Tibial artery (tissue), 4 donors: ENCODE data around the gene ANGPTL2.

Experiments
- DNase-seq, 2 donors: peaks; one replicate each; pipeline ENCODE4 v3.0.0-alpha.2; 2019
- H3K27ac ChIP-seq, 2 donors: fragments of 200-600 bp; sonication (generic) in 1 of 2; 1 replicate in 1 of 2; 2 replicates in 1 of 2; pipeline ENCODE4 v1.5.1; 2018 to 2019; ENCODE audit warnings: mild to moderate bottlenecking in 1 of 2
- H3K27me3 ChIP-seq, 2 donors: fragments of 200-600 bp; sonication (generic) in 1 of 2; one replicate each; pipeline versions ENCODE4 v1.5.1 to v1.6.0; 2016 to 2019
- H3K36me3 ChIP-seq, 3 donors: fragments of 200-600 bp; sonication (generic) in 2 of 3; one replicate each; pipeline ENCODE4 v1.5.1; 2016 to 2019; ENCODE audit warnings: mild to moderate bottlenecking in 2 of 3
- H3K4me1 ChIP-seq, 4 donors: fragments of 200-600 bp; sonication (generic) in 2 of 4; 1 replicate in 3 of 4; 2 replicates in 1 of 4; pipeline ENCODE4 v1.5.1; 2016 to 2019
- H3K4me3 ChIP-seq, 2 donors: fragments of 200-600 bp; sonication (generic) in 1 of 2; 1 replicate in 1 of 2; 2 replicates in 1 of 2; pipeline ENCODE4 v1.5.1; 2018 to 2019; ENCODE audit warnings: mild to moderate bottlenecking in 2 of 2
- H3K9me3 ChIP-seq, 3 donors: fragments of 200-600 bp; sonication (generic) in 1 of 3; one replicate each; pipeline ENCODE4 v1.5.1; 2016 to 2019
- CTCF ChIP-seq, 2 experiments: fragments of 200-600 bp in 1 of 2; fragments of 450-650 bp in 1 of 2; IDR thresholded peaks; one replicate each; pipeline ENCODE4 v1.5.1; 2017 to 2019; ENCODE audit warnings: antibody characterized with exemption in 2 of 2, mild to moderate bottlenecking in 1 of 2, moderate library complexity in 1 of 2
- intact Hi-C: fragments of 100-400 bp; cut with DNase I; formaldehyde crosslinking; loops from one replicate; pipeline ENCODE4 v1.15.0; 2023; ENCODE audit warnings: low total_unique reads

The ANGPTL2 gene

GRCh38 chr9:127128341-127129072, 6.1 kb upstream of the ANGPTL2 start:
- intact Hi-C loops = no loop called here
- peak; percentile 82 to 90 for DNase-seq
- Histone ChIP-seq H3K27me3 (no peaks in the 10 kb centered on the region), H3K9me3 (no peaks in the 10 kb centered on the region), H3K27ac (peak overlapping the region; percentile 64 to 79), H3K4me1 (peaks cover 0 to 61% (median 33%) of the 10 kb centered on the region in 4 donors), H3K4me3 (no peak overlapping the region), H3K36me3 (no peaks in the 10 kb centered on the region)
- no peak for TF ChIP-seq CTCF (IDR thresholded peaks at IDR 0.05)

GRCh38 chr9:127126971-127127370, 4.5 kb upstream of the ANGPTL2 start:
- Histone ChIP-seq H3K4me1 (peaks cover 0 to 60% (median 28%) of the 10 kb centered on the region in 4 donors), H3K27ac (peak overlapping the region; percentile 34 to 64), H3K9me3 (no peaks in the 10 kb centered on the region), H3K27me3 (no peaks in the 10 kb centered on the region), H3K4me3 (no peak overlapping the region), H3K36me3 (no peaks in the 10 kb centered on the region)
- intact Hi-C loops = no loop called here
- DNase-seq = no peak
- TF ChIP-seq CTCF (IDR thresholded peaks at IDR 0.05) = no peak

- no peaks in the 10 kb centered on the region for H3K27me3 ChIP-seq
- H3K27ac ChIP-seq = no peak overlapping the region
- no peaks in the 10 kb centered on the region for H3K36me3 ChIP-seq
- TF ChIP-seq CTCF (IDR thresholded peaks at IDR 0.05) = no peak
- H3K9me3 ChIP-seq = no peaks in the 10 kb centered on the region
- peaks cover 0 to 64% (median 38%) of the 10 kb centered on the region in 4 donors for H3K4me1 ChIP-seq
- intact Hi-C loops = no loop called here
- H3K4me3 ChIP-seq = no peak overlapping the region
- no peak for DNase-seq
Observed at GRCh38 chr9:127124792-127125191, 2.4 kb upstream of the ANGPTL2 start.

- Histone ChIP-seq H3K9me3 (no peaks in the 10 kb centered on the region), H3K4me3 (no peak overlapping the region), H3K27ac (peak overlapping the region; percentile 88 to 91), H3K36me3 (no peaks in the 10 kb centered on the region), H3K27me3 (no peaks in the 10 kb centered on the region), H3K4me1 (peaks cover 0 to 57% (median 35%) of the 10 kb centered on the region in 4 donors)
- intact Hi-C loops = no loop called here
- no peak for DNase-seq
- no peak for TF ChIP-seq CTCF (IDR thresholded peaks at IDR 0.05)
Observed at GRCh38 chr9:127124111-127124531, 1.7 kb upstream of the ANGPTL2 start.

- intact Hi-C loops = no loop called here
- Histone ChIP-seq H3K9me3 (no peaks in the 10 kb centered on the region), H3K4me3 (peak overlapping the region; percentile 53 to 75), H3K27ac (peak overlapping the region; percentile 88 to 91), H3K36me3 (no peaks in the 10 kb centered on the region), H3K4me1 (peaks cover 0 to 49% (median 32%) of the 10 kb centered on the region in 4 donors), H3K27me3 (no peaks in the 10 kb centered on the region)
- no peak for DNase-seq
- TF ChIP-seq CTCF (IDR thresholded peaks at IDR 0.05) = no peak
Observed at GRCh38 chr9:127123064-127123890, 842 bp upstream of the ANGPTL2 start.
